Renal cortex interstitium (tissue), 11 donors: ENCODE data around the gene SPECC1L. TPM values are rescaled to one million over a fixed set of nuclear protein-coding genes. Genes with fewer than 3 reads are reported as not detected.

Experiments
- DNase-seq, 11 donors: peaks; one replicate each; pipeline ENCODE4 v3.0.0-alpha.2; 2013; ENCODE audit warnings: low read depth in 9 of 11, low spot score in 4 of 11; ENCODE audit errors: extremely low read depth in 1 of 11
- polyA plus RNA-seq, 3 donors: library from polyadenylated mRNA; unstranded; fragments of 120-200 nt; gene quantifications; one replicate each; pipeline ENCODE4 v1.2.1, GENCODE V29; 2013; ENCODE audit not compliant: insufficient read length in 3 of 3

Gene SPECC1L
- polyA plus RNA-seq, 3 donors: 44.5 to 53.2 (median 51.3) TPM

DNA sequence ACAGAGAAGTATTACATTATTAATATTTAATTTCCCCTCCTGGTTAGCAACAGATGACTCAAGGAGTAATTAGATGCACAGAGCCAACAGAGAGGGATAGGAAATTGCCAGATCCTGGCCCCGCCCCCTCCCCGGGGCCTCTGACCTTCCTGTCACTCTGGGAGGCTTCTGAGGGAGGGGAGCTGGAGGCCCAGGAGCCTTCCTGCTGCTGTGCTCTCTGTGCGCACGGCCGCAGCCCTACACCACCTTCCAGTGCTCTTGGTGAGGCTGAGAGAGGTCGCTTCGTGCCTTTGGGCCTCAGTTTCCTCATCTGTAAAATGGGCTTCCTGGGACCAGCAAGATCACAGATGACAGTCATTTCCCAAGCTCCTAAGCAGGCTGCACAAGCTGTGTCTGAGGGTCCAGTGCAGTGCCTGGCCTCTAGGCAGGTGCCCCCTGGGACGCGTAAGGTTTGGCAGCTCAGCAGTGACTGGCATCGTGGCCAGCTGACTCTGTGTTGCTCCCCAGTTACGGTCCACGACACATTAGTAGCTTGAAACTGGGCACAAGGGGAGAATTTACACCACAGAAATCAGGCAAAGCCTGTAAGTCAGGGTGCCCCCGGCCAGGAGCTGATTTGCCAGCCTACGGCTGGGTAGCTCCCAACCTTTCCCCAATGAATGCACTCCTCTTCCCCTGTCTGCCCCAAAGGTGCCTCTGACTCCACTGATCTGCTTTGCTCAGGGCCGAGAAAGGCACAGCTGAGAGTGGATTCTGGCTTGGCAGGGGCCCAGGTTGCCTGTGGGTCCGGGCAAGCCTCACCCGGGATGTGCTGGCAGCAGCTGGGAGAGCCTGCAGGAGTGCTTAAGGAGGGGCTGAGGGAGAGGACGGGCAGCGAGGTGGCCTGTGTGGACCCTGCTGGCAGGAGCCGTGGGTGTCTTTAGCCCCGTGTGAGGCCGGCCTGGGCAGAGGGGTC lies 159.1 kb downstream of the SPECC1L start:
- DNase-seq: no peak

DNA sequence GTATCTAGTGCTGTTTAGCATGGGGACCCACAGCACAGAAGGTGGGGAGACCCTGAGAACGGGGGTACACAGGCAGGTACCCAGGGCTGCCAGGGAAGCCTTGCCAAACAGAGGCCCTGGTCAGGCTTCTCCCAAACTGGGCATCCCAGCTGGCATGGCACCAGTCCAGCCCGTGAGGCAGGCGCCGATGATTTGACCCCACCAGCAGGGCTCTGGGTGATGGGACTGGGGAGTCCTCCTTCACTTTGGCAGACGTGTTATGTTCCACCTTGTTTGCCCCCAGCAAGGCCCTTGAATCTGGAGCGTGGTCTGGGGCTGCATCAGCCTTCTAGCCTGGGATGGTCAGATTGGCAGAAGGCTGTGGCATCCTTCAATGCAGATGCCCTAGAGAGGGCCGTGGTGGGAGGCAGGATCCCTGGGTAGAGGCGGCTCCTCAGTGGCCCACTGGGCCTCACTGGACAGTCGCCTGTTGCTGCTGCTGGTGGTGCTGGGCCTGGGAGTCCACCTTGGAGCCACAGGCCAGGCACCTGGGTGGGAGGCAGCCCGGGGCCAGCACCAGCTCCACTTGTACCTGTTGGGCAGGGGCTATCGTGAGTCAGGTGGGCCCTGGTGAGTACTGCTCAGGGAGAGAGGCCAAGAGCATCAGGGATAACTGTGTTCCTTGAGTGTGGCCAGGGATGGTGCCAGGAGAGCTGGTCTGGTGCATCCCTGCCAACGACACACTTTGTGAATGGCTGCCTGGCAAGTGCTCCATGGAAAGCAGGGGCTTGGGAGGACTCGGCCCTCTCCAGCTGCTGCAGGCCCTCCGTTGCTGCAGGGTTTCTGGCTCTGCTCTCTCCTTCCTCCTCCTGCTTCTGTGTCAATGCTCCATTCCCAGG lies 160.0 kb downstream of the SPECC1L start:
- no peak for DNase-seq

DNA sequence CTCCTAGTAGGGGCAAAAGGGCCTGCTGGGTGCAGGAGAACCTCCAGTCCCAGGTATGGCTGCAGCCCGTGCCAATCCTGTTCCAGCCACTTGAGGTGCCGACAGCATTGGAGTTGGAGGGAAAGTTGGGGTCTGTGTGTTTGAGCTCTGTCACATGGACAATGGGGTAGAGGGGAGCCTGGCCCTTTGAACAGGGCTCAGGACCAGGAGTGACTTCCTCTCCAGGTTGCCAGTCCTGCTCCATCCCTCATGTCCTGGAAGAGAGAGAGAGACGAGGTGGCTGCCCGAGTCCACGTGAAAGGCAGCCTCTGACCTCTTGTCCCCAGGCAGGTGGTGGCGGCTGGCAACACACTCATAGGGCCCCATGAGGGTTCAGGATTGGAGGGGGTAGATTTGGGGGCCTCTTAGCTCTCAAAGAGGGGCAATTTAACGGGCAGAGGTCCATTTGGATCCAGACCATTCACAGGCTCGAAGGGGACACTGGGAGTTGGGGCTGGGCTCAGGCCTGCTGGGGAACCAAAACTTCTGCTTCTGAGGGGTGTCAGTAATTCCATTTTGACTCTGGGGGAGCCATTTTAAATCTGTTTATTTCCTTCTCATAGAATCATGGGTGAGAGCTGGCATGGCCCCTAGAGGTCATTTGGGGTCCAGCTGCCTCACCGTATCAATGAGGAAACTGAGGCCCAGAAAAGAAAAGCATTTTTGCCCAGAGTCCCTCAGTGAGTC lies 160.8 kb downstream of the SPECC1L start:
- DNase-seq: no peak

DNA sequence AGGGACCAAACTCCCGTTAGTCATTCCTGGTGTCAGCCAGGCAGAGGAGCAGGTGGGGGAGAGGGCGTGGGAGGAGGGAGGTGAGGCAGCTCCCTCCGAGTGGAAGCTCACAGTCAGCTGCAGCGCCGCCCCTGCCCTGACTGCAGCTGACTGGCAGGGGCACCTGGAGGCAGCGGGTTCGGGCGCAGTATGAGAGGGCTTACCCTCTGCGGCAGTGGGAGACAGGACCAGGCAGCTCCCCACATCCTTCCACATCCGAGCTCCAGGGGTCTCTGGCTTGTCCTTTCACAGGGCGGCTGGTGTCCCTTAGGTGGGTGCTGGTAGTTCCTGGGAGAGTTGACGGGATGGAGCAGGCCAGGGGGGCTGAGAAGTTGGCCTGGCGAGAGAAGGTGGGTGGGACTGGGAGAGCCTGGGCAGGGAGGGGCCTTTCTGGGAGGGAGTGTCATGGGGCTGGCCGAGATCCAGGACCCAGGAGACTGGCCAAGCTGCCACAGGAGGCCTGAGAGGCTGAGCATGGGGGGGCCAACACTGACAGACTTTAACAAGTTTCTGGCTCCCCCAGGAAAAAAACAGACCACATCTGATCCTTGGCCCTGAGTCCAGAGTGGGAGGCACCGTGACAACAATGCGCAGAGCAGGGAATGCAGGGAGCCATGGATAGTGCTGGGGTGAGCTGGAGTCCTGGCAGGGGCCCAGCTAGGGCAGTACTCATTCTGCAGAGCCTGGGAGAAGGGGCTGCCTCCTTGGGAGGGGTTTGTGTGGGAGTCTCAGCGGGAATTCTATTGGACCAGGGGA lies 161.6 kb downstream of the SPECC1L start:
- no peak for DNase-seq

DNA sequence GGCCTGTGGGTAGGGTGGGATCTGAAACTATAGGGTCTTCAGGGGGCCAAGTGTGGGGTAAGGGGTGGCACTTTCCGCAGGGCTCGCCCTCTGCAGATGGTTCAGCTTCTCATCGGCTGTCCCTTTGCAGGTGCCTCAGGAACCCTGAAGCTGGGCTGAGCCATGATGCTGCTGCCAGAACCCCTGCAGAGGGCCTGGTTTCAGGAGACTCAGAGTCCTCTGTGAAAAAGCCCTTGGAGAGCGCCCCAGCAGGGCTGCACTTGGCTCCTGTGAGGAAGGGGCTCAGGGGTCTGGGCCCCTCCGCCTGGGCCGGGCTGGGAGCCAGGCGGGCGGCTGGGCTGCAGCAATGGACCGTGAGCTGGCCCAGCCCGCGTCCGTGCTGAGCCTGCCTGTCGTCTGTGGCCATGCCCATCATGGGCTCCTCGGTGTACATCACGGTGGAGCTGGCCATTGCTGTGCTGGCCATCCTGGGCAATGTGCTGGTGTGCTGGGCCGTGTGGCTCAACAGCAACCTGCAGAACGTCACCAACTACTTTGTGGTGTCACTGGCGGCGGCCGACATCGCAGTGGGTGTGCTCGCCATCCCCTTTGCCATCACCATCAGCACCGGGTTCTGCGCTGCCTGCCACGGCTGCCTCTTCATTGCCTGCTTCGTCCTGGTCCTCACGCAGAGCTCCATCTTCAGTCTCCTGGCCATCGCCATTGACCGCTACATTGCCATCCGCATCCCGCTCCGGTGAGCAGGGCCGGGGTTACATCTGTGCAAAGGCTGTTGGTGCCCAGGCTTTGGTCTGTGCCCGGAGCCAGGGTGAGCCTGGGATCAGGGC lies 162.6 kb downstream of the SPECC1L start:
- DNase-seq: no peak

DNA sequence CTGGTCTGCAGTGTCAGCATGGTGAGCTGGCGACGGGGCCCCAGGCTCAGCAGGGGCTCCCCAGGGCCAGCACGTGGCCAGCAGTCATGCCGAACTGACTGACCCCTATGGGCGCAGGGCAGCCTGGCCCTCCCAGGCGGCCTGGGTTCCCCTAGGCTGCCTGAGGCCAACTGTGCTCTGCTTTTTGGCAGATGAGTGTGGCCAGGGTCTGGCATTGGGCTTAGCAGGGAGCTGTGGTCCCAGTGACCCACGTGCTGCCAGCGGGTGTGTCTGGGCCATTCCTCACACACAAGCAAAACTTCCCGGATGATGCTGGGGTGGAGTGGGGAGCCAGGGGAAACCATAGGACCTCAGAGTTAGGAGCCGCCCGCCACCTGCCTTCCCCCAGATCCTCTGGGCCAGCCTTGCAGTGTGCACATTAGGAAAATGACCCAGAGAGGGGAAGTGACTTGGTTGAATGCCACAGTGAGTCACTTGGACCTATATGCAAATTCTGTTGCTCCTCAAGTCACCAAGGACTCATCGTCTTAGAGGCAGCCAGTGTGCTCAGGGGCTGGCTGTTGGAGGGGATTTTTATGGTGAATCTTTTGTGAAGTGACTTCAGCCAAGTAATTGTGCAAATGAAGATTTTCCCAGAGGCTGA lies 163.3 kb downstream of the SPECC1L start:
- no peak for DNase-seq

DNA sequence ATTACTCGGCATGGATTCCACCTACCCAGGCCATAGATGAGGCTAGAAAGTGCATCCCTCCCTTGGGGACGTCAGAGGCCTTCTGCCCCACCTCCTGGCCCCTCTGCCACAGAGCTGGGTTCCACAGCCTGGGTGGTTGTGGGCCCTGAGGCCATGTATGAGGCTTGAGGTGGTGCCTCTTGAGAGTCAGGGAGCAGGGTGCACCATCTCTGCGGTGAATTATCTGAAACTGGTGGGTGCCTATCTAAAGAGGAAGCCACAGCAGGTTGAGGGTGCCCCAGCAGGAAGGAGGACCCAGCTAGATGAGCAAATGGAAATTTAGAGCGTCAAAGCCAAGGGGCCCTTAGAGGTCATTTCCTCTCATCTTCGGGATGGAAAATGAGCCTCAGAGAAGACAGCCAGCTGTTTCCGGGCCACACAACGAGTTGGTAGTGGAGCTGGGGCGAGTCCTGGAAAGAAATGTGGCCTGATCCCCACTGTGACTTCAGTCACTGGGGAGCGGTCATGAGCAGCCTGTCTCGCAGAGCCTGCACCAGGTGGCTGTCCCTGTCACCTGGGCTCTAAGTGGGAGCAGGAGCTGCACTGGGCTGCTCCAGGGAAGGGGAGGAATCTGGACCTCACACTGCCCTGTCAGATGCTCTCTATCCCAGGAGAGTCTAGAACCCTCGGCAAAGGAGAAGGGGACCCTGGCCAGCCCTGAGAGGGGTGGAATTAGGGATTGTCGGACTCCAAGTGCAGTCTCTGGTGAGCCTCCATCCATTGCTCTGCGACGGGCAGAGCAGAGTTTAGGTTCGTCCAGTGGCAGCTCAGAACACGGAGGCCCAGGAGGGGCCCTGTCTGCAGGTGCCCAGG lies 164.1 kb downstream of the SPECC1L start:
- peak in 3 of 11 donors; percentile 61 to 71 (median 70) for DNase-seq

DNA sequence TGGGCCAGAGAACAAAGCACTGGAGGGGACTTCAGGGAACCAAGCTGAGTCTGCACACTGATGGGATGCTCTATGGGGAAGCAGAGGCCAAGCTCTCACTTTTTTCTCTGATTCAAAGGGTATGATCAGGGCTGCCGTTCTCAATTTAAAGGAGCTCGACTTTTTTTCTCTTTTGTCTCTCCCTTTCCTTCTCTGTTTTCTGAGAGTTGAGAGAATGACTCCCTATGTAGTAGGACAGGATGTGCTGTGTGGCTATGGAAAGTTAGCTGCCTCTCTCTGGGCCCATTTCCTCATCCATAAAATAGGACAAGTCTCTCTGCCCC lies 164.7 kb downstream of the SPECC1L start:
- no peak for DNase-seq

DNA sequence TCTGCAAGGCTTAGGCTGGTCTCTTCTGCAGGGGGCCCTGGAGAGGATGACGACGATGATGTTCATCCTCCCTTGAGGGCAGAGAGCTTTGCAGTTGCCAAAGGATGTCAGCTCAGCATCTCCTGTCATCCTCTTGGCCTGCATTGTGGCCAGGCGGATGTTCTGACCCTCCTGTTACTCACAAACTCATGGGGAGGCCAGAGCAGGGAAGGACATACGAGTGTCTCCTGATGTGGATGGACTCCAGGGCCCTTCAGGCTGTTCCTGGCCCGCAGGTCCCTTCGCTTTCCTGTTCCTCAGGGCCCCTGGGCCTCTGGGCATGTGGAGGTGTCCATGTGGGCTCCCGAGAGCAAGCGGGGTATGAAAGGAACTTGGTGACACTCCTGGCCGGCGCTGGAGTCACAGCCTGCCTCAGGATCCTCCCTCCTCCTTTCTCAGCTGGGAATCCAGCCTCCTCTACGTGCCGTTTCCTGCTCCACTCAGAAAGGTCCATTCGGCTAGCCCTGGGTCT lies 165.3 kb downstream of the SPECC1L start:
- no peak for DNase-seq

DNA sequence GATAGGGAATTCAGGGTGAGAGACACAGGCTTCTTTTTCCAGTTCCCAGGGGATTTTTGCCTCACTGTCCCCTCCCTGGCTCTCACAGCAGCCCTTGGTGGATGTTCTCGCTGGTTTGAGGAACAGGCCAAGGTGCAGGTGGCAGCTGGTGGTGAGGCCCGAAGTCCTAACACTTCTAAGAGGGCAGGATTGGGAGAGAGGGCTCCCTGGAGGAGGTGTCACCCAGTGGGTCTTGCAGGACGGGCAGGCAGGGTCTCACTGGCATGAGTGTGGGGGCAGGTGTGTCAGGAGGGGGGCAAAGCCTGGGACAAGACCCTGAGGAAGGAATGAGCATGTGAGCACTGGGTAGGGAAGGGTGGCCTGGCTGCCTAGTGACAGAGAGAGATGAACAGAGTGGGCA lies 165.9 kb downstream of the SPECC1L start:
- DNase-seq: no peak

DNA sequence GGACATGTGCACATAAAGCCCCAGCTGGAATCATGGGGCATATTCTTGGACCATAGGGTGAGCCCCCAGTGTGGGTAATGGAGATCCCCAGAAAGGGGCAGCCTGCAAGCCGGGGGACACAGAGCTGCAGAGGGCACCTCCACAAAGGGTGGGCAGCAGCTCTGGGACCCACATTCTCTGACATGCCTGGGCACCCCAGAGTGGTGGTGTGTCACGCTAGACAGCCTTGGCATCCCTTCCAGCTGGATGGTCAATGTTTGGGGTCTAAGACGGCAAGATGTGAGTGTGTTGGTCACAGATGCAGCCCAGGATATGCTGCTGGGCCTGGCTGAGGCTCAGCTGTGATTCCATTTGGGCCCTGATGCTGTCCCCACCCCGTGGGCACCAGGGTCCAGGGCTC lies 166.5 kb downstream of the SPECC1L start:
- DNase-seq: no peak

DNA sequence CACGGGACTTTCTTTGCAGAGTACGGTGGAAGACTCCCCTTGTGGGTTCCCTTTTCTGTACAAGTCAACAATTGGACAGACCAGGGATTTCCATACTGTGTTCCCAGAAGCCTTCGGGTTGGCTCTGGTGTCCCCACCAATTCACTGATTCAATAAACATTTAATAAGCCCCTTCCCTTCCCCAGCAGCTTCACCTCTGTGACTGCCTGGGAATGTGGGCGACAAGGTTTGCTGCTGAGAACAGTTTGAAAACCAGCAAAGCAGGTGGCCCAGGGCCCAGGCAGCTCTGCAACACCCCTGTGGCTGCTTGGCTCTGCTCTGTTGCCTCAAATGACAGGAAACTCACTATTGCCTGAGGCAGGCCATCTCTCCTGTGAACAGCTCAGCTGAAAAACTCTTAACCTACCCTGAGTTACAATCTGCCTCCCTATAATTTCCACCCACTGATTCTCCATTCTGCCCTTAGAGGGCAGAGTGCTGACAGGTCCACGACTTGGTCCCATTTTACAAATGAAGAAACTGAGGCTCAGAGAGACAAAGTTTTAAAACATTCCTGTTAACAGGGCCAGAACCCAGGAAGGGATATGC lies 167.2 kb downstream of the SPECC1L start:
- DNase-seq: no peak

DNA sequence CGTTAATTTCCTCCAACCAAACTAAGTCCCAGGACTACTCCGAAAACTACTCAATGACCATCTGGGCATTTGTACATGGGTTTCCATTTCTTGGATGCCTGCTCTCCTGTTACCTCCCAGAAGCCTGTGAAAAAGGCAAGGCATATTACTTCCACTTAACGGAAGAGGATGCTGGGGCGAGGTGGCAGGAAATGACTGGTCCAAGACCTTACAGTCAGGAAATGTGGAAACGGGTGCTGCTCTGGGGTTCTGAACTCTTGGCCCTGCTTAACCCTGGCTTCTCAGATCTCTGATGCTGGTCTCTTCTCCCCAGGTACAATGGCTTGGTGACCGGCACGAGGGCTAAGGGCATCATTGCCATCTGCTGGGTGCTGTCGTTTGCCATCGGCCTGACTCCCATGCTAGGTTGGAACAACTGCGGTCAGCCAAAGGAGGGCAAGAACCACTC lies 169.7 kb downstream of the SPECC1L start:
- DNase-seq: no peak

DNA sequence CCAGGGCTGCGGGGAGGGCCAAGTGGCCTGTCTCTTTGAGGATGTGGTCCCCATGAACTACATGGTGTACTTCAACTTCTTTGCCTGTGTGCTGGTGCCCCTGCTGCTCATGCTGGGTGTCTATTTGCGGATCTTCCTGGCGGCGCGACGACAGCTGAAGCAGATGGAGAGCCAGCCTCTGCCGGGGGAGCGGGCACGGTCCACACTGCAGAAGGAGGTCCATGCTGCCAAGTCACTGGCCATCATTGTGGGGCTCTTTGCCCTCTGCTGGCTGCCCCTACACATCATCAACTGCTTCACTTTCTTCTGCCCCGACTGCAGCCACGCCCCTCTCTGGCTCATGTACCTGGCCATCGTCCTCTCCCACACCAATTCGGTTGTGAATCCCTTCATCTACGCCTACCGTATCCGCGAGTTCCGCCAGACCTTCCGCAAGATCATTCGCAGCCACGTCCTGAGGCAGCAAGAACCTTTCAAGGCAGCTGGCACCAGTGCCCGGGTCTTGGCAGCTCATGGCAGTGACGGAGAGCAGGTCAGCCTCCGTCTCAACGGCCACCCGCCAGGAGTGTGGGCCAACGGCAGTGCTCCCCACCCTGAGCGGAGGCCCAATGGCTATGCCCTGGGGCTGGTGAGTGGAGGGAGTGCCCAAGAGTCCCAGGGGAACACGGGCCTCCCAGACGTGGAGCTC lies 170.2 kb downstream of the SPECC1L start:
- DNase-seq: no peak
